ENCODE results near the gene MAPK8. TPM values are rescaled to one million over a fixed set of nuclear protein-coding genes. Genes with fewer than 3 reads are reported as not detected.

The MAPK8 gene
- total and polyA plus RNA-seq, 9 of the 15 experiments (the other 6 are each of a cell fraction or from before 2014, with no cell fraction given), result 6.4 to 159 (median 71.0) TPM

DNA sequence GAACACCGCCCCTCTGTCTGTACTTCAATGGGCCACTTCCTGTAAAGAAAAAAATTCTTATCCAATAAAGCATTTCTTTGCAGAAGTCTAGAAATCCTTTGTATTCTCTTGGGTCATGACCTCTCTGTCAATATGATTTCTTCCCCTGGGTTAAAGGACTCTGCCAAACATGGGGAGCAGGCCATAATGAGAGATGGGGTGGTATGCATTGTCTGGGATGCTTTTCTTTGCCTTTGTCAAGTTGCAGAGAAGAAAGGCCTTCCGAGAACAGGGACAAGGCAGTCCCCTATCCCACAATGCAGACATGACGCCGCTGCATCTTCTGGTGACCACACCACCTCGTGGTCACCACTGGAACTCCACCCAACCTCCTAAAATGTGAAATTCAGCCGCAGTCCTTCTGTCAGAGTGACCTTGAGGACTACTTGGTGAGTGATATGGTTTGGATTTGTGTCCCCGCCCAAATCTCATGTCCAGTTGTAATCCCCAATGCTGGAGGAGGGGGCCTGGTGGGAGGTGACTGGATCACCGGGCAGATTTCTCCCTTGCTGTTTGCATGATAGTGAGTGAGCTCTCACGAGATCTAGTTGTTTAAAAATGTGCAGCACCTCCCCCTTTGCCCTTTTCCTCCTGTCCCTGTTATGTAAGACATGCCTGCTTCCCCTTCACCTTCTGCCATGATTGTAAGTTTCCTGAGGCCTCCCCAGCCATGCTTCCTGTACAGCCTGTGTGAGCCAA is 16.8 kb upstream of the MAPK8 start (continued):
- TF ChIP-seq, protein P1, sequence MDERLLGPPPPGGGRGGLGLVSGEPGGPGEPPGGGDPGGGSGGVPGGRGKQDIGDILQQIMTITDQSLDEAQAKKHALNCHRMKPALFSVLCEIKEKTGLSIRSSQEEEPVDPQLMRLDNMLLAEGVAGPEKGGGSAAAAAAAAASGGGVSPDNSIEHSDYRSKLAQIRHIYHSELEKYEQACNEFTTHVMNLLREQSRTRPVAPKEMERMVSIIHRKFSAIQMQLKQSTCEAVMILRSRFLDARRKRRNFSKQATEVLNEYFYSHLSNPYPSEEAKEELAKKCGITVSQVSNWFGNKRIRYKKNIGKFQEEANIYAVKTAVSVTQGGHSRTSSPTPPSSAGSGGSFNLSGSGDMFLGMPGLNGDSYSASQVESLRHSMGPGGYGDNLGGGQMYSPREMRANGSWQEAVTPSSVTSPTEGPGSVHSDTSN (CRISPR knock-in tag; IDR thresholded peaks at IDR 0.05; ENCODE audit: low read depth), result no peak
- TF ChIP-seq, protein P1 (tag; conservative IDR thresholded peaks at IDR 0.05; ENCODE audit: low read depth), result peak; percentile 41; the same call in 1 of the 2 replicates
- TF ChIP-seq MAFK (IDR thresholded peaks at IDR 0.05; ENCODE audit: low read length), result 0 out of 2 replicates have a peak, but pooled peaks have one; percentile 15
- peak; percentile 45 to 79 for TF ChIP-seq RAD21 (CRISPR knock-in tag; conservative IDR thresholded peaks at IDR 0.05 in 1 of 2, IDR thresholded peaks at IDR 0.05 in 1 of 2)

- no peak overlapping the region for H3K27ac ChIP-seq (ENCODE audit: extremely low read depth, low read depth, low read length)
- POLR2A ChIA-PET, result interaction anchor here (0.6 to 1.7 kb wide), 5 partner anchors 10 to 316 kb away, joined by 3 to 5 read pairs (median 3); no protein-coding TSS in a partner anchor
- no TSS peak for BruUV-seq (replicated peaks)
- no peaks in the 10 kb centered on the region for H3K9me1 ChIP-seq (ENCODE audit: control insufficient read depth, insufficient read depth, low read length)
- no peaks in the 10 kb centered on the region for H3K9me3 ChIP-seq (replicated peaks; ENCODE audit: control insufficient read depth, insufficient read depth, low read depth, low read length)
- 52% methylated on average over 9 of the region's 9 CpGs for WGBS (ENCODE audit: insufficient coverage, low coverage, missing lambda C conversion rate)
- H3K36me3 ChIP-seq (ENCODE audit: control insufficient read depth, insufficient read depth, low read length), result no peaks in the 10 kb centered on the region
- H3K9ac ChIP-seq (ENCODE audit: insufficient read depth in 1 of 2, low read depth in 2 of 2, low read length in 2 of 2), result no peak overlapping the region
- H3K27me3 ChIP-seq (ENCODE audit: control insufficient read depth in 2 of 2, insufficient read depth in 2 of 2, low read length in 2 of 2), result peaks cover 2 to 11% of the 10 kb centered on the region in 2 experiments; a peak in 4 of 5 replicates
- CTCF ChIA-PET (ENCODE audit: low intra/inter-chr PET ratio), result interaction anchor here (1.6 kb wide), 1 partner anchor 75 kb away, joined by 10 read pairs; no protein-coding TSS in a partner anchor
- H3K4me1 ChIP-seq (replicated peaks in 1 of 2; ENCODE audit: control insufficient read depth in 2 of 2, insufficient read depth in 2 of 2, low read length in 2 of 2), result peaks cover 3 to 18% of the 10 kb centered on the region in 2 experiments; a peak in 4 of 5 replicates
- H4K20me1 ChIP-seq (replicated peaks; ENCODE audit: control insufficient read depth, insufficient read depth, low read length), result no peaks in the 10 kb centered on the region
- peak overlapping the region; percentile 80; the same call in 1 of the 2 replicates for H2AFZ ChIP-seq (ENCODE audit: low read depth, low read length)
- intact Hi-C loops (cut with micrococcal nuclease) (no loop called here), in situ Hi-C loops (cut with MboI) (no loop called here)
- FAIRE-seq (no peak), DNase-seq (ENCODE audit: extremely low read depth in 1 of 4, low spot score in 3 of 4) (no peak), ATAC-seq (no peak; the same call in 2 of the 3 replicates)
- H3K4me2 ChIP-seq (ENCODE audit: insufficient read depth, low read length), result no peak overlapping the region
- H3K79me2 ChIP-seq (ENCODE audit: control insufficient read depth, insufficient read depth, low read length), result no peaks in the 10 kb centered on the region
- no peak overlapping the region for H3K4me3 ChIP-seq
- TF ChIP-seq, protein P2, sequence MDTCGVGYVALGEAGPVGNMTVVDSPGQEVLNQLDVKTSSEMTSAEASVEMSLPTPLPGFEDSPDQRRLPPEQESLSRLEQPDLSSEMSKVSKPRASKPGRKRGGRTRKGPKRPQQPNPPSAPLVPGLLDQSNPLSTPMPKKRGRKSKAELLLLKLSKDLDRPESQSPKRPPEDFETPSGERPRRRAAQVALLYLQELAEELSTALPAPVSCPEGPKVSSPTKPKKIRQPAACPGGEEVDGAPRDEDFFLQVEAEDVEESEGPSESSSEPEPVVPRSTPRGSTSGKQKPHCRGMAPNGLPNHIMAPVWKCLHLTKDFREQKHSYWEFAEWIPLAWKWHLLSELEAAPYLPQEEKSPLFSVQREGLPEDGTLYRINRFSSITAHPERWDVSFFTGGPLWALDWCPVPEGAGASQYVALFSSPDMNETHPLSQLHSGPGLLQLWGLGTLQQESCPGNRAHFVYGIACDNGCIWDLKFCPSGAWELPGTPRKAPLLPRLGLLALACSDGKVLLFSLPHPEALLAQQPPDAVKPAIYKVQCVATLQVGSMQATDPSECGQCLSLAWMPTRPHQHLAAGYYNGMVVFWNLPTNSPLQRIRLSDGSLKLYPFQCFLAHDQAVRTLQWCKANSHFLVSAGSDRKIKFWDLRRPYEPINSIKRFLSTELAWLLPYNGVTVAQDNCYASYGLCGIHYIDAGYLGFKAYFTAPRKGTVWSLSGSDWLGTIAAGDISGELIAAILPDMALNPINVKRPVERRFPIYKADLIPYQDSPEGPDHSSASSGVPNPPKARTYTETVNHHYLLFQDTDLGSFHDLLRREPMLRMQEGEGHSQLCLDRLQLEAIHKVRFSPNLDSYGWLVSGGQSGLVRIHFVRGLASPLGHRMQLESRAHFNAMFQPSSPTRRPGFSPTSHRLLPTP (IDR thresholded peaks at IDR 0.05; ENCODE audit: borderline replicate concordance, extremely low read depth, insufficient read length), result no peak
- TF ChIP-seq TEAD1 (CRISPR knock-in tag; IDR thresholded peaks at IDR 0.05), result 0 out of 4 replicates have a peak, but pooled peaks of 1 of the 2 experiments have one; percentile 21
- TF ChIP-seq, protein P3, sequence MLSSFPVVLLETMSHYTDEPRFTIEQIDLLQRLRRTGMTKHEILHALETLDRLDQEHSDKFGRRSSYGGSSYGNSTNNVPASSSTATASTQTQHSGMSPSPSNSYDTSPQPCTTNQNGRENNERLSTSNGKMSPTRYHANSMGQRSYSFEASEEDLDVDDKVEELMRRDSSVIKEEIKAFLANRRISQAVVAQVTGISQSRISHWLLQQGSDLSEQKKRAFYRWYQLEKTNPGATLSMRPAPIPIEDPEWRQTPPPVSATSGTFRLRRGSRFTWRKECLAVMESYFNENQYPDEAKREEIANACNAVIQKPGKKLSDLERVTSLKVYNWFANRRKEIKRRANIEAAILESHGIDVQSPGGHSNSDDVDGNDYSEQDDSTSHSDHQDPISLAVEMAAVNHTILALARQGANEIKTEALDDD (IDR thresholded peaks at IDR 0.05), result no peak
- no peak for TF ChIP-seq SRSF9 (IDR thresholded peaks at IDR 0.05; ENCODE audit: borderline replicate concordance, low read depth, low read length)
- no peak for TF ChIP-seq SOX6 (IDR thresholded peaks at IDR 0.05)
Observed at GRCh38 chr10:48290286-48290685, 16.2 kb upstream of the MAPK8 start.

Data from K562 (cell line).